GM10248 (cell line): Measurements from ENCODE around the gene MAP3K7.

Experiments
- CTCF ChIA-PET: fragments of 300-600 bp; sonication (Branson Sonifier 250); formaldehyde crosslinking; extraction: SDS; loops from one replicate; lab custom pipeline; 2021; ENCODE audit warnings: antibody characterized with exemption; lab: Yijun Ruan, JAX
- POLR2A ChIA-PET: fragments of 350-650 bp; sonication (Branson Sonifier 250); formaldehyde crosslinking; extraction: SDS; loops from one replicate; lab custom pipeline; 2020; ENCODE audit warnings: antibody characterized with exemption; lab: Yijun Ruan, JAX
- DNase-seq: peaks from one replicate; pipeline ENCODE4 v3.0.0; 2012; ENCODE audit errors: extremely low spot score
- TF ChIP-seq, protein P1 (sequence below): IDR thresholded peaks from 2 replicates; pipeline ENCODE4 v1.5.1; 2012; ENCODE audit warnings: mild to moderate bottlenecking, low read depth; ENCODE audit errors: extremely low read depth, missing control alignments, control extremely low read depth

Gene MAP3K7

DNA sequence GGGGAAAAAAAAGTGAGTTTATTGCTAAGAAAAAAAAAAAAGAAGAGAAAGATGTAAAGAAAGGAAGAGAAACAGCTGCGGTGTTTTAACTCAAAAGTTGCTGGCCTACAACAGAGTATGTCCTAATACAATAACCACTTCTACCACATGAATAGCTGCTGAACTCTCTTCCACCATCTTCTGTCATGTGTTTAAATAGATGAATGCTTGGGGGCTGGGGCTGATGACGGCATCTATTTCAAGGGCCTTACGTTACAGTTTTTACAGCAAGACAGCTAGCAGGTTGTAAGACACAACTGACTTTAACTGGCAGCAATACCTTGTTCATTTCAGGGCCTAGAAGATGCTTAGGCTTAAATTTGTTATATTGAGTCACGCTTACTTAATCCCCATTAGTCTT is 50.4 kb downstream of the MAP3K7 start:
- ChIA-PET POLR2A (no interaction called here), CTCF (interaction anchor here (1.2 kb wide), 1 partner anchor 37 kb away, joined by 3 read pairs; no protein-coding TSS in a partner anchor)
- DNase-seq, result no peak
- TF ChIP-seq, protein P1, sequence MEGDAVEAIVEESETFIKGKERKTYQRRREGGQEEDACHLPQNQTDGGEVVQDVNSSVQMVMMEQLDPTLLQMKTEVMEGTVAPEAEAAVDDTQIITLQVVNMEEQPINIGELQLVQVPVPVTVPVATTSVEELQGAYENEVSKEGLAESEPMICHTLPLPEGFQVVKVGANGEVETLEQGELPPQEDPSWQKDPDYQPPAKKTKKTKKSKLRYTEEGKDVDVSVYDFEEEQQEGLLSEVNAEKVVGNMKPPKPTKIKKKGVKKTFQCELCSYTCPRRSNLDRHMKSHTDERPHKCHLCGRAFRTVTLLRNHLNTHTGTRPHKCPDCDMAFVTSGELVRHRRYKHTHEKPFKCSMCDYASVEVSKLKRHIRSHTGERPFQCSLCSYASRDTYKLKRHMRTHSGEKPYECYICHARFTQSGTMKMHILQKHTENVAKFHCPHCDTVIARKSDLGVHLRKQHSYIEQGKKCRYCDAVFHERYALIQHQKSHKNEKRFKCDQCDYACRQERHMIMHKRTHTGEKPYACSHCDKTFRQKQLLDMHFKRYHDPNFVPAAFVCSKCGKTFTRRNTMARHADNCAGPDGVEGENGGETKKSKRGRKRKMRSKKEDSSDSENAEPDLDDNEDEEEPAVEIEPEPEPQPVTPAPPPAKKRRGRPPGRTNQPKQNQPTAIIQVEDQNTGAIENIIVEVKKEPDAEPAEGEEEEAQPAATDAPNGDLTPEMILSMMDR, result no peak

DNA sequence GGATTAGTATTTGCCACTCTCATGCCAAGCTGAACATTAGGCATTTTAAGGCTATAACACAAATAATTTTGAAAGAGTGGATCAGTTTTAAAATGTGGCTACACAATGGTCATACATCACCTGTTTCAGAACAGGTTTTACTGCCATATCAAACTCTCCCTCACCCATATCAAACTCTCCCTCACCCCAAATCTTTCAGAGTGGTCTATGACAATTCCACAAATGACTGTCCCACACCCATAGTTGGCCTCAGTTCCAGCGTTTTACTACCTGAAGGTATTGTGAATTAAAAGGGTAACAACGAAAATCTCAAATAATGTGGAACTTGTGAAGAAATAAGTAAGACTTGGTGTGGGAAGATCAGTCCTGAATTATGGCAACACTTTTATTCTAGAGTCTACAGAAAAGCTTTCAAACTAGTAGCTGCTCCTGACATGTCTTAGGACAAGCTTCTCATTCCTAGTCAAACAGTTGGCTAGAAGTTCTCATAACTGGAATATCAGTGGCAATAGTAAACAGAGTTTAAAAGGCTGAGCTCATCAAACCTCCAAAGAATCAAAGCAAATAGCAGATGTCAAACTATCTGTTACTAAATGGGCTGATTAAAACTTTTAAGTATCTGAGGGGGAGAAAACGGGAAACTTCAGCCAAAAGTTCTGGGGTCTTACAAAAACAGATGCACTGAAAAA is 52.4 kb downstream of the MAP3K7 start:
- POLR2A ChIA-PET, result no interaction called here
- TF ChIP-seq, protein P1, result no peak
- CTCF ChIA-PET, result interaction anchor here (2.6 kb wide), 1 partner anchor 12 kb away, joined by 9 read pairs; no protein-coding TSS in a partner anchor
- DNase-seq, result no peak

- TF ChIP-seq, protein P1, result no peak
- ChIA-PET CTCF (interaction anchor here (0.9 to 2.6 kb wide), 3 partner anchors 12 to 44 kb away, joined by 3 to 9 read pairs (median 3); no protein-coding TSS in a partner anchor), POLR2A (no interaction called here)
- DNase-seq, result no peak
Measured at GRCh38 chr6:90533615-90534336, 53.1 kb downstream of the MAP3K7 start.

DNA sequence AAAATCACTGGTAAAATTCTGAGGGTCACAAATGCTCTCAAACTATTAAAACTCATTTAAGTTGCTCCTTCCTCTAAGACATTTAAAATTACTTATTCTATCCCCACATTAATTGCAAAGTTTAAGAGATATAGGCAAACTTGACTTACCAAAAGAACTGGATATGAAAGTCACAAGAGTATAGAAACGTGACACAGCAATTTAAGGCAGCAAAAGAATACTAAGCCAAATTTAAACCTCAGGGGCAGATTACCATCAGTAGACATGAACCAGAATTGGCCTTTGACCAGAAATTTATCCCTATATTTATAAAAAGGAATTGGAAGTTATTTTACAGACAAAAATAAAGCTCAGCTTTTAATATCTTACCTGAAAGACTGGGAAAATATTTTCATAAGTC is 56.0 kb downstream of the MAP3K7 start:
- DNase-seq, result no peak
- POLR2A ChIA-PET, result no interaction called here
- TF ChIP-seq, protein P1, result no peak
- CTCF ChIA-PET, result interaction anchor here (1.2 kb wide), 1 partner anchor 11 kb away, joined by 5 read pairs; no protein-coding TSS in a partner anchor

GRCh38 chr6:90525421-90525820 is 61.5 kb downstream of the MAP3K7 start:
- TF ChIP-seq, protein P1, result no peak
- POLR2A ChIA-PET, result no interaction called here
- no peak for DNase-seq
- CTCF ChIA-PET, result no interaction called here

GRCh38 chr6:90523779-90524310 is 63.0 kb downstream of the MAP3K7 start:
- POLR2A ChIA-PET, result no interaction called here
- DNase-seq, result no peak
- CTCF ChIA-PET, result no interaction called here
- TF ChIP-seq, protein P1, result no peak
